Islet of Langerhans (tissue), 1 donor: Measurements from ENCODE around the gene KLHL29.

Source experiments
- FAIRE-seq: peaks from one replicate; lab custom pipeline; 2011; peaks lifted over from hg19 to GRCh38; lab: Jason Lieb, UNC

KLHL29 gene

DNA sequence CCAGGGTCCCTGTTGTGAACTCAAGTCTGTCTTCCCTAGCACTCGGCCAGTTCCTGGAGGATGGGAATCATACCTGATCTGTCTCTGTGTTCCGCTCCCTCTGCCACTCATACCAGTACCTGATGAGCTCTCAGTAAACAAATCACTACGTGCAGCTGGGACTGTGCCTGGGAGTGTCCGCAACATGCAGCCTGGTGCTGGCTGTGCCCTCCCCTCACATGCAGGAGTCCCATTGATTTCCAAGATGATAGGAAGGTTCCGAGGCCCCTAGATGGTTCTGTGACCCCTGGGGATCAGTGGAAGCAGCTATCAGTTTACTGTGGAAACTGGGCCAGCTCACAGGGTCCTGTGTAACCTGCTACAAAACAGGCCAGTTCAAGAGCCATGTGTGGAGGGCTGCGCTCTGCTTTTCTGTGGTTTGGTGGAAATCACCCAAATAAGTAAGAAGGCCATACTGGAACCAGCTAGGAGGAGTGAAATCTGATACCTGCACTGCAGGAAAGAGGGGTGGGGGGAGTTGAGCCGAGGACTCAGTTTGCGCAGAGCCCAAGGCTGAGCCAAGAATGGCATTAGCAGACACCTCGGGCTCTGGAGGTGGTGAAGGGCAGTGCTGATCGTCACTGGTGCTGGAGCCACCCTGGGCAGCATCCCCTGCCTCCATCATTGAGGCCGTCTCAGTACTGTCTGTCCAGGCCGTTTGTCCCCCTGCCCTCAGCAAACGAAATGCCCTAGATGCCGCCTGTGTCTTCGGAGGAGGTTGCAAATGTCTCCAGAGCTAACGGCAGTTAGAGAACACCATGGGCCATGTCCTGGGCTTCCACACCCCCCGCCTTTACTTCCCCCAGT lies 93.3 kb downstream of the KLHL29 start:
- FAIRE-seq: no peak

DNA sequence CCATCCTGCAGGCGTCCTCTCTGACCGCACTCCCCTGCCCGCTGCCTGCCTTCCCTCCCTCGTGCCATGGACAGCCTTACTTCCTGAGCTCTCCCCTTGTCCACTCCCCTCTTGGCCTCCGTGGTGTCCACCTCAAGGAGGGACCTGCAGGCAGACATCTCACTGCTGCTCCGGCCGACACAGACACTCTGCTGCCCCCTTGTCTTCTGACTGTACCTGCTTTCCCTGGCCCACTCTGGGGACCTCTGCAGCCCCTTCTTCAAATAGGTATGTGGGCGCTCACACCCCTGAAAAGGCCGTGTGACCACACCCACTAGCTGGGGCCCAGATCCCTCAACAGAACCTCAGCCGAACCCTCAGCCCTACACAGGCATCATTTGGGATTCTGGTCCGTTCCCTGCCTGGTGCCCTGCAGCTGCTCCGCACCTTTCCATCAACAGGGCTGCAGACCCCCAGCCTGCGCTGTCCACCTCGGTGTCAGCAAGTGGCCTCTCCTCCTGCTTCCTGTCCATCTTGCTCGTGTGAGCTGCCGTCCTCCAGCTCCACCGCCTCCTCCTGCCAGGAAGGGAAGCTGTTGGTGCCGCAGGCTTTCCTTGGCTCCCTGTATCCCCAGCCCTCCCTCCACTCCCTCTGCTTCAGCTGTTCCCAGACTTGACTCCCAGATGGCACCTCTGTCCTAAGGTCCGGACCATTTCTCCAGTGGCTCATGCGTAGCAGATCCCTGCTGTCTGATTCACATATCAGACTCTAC lies 94.1 kb downstream of the KLHL29 start:
- no peak for FAIRE-seq

DNA sequence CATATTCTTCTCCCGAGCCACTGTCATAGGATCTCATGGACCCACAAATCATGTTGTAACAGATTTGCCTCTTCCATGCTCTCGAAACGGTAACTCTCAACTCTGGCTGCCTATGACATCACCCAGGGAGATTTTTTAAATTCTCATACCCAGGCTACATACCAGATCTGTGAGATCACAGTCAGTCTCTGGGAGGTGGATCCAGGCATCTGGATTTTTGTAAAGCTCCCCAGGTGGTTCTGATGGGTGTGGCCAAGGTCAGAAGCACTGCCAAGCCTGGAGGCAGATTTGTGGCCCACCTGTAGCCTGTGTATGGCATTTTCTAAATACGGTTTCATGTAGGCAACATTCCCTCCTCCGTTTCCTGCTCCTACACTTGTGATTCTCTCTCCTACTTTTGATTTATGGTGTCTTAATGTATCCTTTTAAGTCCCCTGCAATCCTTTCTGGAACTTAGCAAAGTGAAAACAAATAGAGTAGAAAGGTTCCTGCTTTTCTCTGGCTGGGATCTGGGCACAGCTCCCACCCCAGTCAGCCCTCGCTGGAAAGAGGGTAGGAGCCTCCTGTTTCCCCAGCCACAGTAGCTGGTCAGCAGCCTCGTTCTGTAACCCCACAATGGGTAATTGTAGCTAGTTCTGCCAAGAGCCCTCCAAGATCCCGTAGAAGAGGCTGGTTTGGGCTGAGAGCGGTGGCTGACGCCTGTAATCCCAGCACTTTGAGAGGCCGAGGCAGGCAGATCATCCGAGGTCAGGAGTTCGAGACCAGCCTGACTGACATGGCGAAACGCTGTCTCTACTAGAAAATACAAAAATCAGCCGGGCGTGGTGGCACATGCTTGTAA lies 96.2 kb downstream of the KLHL29 start:
- no peak for FAIRE-seq

GRCh38 chr2:23482188-23482587 lies 97.2 kb downstream of the KLHL29 start:
- no peak for FAIRE-seq

DNA sequence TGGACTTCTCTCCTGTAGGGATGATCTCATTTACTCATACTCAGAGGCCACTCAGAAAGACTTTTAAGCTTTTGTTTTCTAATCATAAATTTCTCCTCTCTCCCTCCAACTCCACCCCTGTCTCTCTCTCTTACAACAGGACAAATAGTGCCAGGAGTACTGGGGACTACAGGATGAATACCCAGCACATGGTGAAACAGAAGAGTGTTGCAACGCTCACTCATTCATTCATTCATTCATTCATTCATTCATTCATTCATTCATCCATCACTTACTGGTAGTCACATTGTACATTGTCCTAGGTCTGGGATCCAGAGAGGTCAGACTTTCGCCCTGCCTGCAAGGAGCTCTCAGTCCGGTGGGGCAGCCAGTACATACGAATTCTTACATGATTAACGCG lies 97.6 kb downstream of the KLHL29 start:
- no peak for FAIRE-seq

- no peak for FAIRE-seq
Observed at GRCh38 chr2:23483791-23484190, 98.8 kb downstream of the KLHL29 start.

GRCh38 chr2:23484275-23484674 lies 99.3 kb downstream of the KLHL29 start:
- peak; percentile 99 for FAIRE-seq

DNA sequence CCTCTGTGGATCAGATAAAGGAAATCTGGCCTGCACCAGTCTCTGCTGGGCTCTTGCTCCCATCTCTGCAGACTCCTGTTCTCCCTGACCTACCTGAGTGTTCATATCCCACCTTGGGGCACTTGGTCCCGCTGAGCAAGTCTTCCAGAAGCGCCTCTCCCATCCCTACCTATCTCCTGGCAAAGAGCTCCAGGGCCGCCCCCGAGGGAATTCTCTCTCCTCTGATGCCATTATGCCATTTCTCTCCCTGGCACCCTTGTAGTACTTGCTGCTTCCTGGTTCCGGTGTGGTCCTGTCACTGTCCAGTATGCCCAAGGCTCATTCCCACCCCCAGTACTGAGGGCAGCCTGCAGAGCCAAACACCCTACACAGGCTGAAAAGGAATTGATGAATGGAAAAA lies 99.8 kb downstream of the KLHL29 start:
- no peak for FAIRE-seq

GRCh38 chr2:23485261-23485660 lies 100.3 kb downstream of the KLHL29 start:
- FAIRE-seq: no peak

GRCh38 chr2:23485841-23486683 lies 101.1 kb downstream of the KLHL29 start:
- no peak for FAIRE-seq

- FAIRE-seq: no peak
Observed at GRCh38 chr2:23486684-23487075, 101.7 kb downstream of the KLHL29 start.

- FAIRE-seq: no peak
Observed at GRCh38 chr2:23487735-23488492, 102.9 kb downstream of the KLHL29 start.

DNA sequence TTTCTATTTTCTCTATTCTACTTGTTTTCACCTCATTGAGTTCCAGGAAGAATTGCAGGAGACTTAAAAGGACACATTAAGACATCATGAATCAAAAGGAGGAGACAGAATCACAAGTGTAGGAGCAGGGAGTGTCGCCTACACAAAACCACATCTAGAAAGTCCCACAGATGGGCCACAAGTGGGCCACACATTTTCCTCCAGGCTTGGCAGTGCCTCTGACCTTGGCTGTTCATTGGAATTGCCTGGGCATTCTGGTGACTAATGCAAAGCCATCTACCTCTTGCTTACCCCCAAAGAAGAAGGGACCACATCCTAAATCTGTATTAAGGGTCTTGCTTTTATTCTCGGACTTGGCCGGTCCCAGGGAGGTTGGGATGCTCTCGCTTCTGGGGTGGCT lies 103.6 kb downstream of the KLHL29 start:
- no peak for FAIRE-seq

DNA sequence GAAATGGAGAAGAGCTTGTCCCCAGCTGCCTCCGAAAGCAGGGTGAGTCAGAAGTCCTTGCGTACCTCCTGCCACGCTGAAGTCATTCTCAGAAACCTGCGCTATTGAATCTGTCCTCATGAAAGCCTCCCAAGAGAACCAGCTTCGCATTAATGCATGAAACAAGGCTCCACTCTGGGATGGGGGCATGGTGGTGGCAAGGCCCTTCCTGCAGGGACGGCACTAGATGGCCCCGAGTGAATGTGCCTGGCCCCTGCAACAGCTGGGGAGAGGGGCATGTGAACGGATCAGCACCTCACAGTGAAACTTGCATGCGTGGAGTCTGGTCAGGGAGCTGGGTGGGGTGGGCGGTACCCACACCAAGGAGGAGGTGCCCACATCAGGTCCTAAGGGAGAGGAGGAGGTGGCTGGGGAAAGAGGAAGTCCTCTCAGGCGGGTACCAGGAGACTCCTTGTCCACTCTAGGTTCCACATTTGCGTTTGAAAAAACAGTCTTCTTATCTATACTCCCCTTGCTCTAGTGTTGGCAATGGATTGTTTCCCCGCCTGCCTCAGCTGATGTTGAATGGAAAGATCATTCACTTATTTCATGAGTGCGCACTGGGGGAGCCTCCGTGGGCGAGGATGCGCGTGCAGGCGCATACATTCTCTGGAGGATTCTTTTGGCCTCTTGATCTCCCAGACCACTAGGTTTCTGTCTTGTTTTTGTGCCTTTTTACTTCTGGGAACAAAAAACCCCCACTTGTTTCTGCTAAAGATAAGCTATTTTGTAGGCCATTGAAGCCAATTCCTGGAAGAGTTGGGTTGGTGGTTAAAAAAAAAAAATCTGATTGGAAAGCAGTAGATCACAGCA lies 104.7 kb downstream of the KLHL29 start:
- FAIRE-seq: no peak

DNA sequence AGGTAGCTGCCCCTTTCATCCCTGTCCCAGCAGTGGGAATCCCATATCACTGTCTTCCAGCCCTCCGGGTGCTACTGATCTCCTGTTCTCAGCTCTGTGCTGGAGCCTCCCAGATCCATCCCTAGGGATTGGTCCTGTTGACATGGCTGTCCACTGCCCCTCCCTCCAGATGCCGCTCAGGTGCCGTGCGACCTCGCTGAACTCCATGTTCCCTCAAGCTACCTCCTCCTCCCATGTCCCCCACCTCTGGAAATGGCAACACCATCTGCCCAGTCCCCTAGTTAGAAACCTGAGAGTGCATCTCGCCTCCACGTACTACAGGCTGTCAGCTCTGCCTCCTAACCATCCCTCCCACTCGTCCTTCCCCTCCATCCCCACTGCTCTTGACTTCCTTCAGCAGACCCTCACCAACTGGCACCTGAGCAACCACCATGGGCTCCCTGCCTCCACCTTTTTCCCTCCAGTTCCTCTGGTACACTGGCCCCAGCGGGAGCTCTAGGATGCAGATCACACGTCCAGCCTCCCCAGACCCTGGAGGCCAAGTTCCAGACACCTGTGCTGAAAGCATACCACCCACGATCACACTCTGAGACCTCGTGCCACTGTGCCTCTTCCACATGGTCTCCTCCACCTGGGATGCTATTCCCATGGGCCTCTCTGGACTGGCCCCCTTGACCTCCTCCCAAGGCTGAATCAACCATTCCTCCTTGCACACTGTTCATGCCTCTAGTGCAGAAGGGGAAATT lies 106.8 kb downstream of the KLHL29 start:
- no peak for FAIRE-seq

GRCh38 chr2:23492337-23492675 lies 107.3 kb downstream of the KLHL29 start:
- no peak for FAIRE-seq

GRCh38 chr2:23492921-23493320 lies 107.9 kb downstream of the KLHL29 start:
- FAIRE-seq: no peak

DNA sequence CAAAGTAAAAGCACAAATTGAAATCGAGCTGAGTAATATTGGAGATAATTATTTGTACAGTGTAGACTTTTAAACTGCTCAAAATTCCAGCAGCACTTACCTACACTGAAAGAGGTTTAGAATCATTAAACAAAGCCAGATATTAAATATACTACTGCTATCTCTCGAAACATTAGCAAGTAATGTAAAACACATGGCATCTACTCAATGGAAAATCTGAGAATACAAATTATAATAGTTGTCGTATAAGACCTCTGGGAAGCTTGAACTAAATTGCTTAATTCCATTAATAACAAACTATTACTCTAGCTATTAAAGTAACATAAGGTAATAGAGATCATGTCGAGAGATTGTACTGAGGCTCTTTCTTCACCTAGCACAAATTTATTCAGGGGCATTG lies 108.9 kb downstream of the KLHL29 start:
- peak; percentile 30 for FAIRE-seq

DNA sequence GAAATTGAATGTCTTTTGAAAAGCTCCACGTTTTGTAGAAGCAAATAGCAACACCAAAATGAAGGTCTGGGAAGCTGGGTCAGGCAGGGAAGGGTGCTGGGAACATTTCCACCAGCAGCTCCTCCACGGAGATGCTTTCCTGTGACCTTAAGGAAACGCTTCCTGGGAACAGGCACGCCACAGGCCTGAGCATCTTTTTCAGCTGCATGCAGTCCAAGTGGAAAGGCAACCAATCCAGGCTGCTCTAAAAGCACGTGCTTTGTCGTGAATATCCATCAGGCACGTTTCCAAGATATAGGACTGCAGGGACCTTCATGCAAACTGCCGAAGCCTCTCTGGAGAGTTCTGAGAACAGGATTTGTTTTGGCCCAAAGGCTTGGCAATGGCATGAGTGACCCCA lies 109.3 kb downstream of the KLHL29 start:
- no peak for FAIRE-seq
